ACC112 (cell line): ENCODE data around the gene CMKLR1.

Experiments used
- H2AFZ ChIP-seq: fragments of 200-600 bp; sonication (generic); one replicate; pipeline ENCODE4 v1.6.0; 2017; ENCODE audit warnings: antibody characterized with exemption, low read length; ENCODE audit not compliant: unreplicated experiment
- H3K27ac ChIP-seq: fragments of 200-600 bp; sonication (generic); 2 replicates; pipeline ENCODE4 v1.5.1; 2014; ENCODE audit warnings: low read depth, mild to moderate bottlenecking, antibody characterized with exemption, low read length, moderate library complexity
- H3K27me3 ChIP-seq: fragments of 200-600 bp; sonication (generic); 2 replicates; pipeline ENCODE4 v1.6.1; 2014; ENCODE audit warnings: mild to moderate bottlenecking, antibody characterized with exemption, low read length, moderate library complexity, mixed read lengths; ENCODE audit not compliant: insufficient read depth
- H3K36me3 ChIP-seq: fragments of 200-600 bp; sonication (generic); 2 replicates; pipeline ENCODE4 v1.6.1; 2016; ENCODE audit warnings: mild to moderate bottlenecking, antibody characterized with exemption, low read length, moderate library complexity, mixed read lengths; ENCODE audit not compliant: insufficient read depth
- H3K4me1 ChIP-seq: fragments of 200-600 bp; sonication (generic); one replicate; pipeline ENCODE4 v1.6.1; 2016; ENCODE audit warnings: low read length, mixed read lengths; ENCODE audit not compliant: insufficient read depth, unreplicated experiment, control insufficient read depth
- H3K4me3 ChIP-seq: fragments of 200-600 bp; sonication (generic); 2 replicates; pipeline ENCODE4 v1.5.1; 2014; ENCODE audit warnings: mild to moderate bottlenecking, low read depth, low read length
- H3K79me2 ChIP-seq: fragments of 200-600 bp; sonication (generic); one replicate; pipeline ENCODE4 v1.6.0; 2016; ENCODE audit warnings: low read length; ENCODE audit not compliant: control insufficient read depth, unreplicated experiment, insufficient read depth

Gene CMKLR1

DNA sequence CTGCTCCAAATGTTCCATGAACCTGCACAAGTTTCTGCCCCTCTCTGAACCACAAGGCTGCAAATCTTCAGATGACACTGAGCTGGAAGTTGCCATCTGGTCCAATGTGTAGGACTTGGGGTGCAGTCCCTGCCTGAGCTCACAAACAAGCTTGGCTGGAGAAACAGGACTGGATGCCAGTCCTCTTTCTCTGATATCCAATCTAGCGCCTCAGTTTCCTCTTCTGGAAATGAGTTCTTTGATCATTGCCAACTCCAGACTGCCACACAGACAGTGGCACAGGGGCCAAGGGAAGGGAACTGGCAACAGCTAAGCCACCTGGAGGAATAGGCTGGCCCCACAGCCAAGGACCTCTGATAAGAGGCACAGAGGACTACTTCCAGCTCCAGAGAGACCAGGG lies 15.5 kb downstream of the CMKLR1 start:
- no peak overlapping the region for H3K27ac ChIP-seq
- no peaks in the 10 kb centered on the region for H3K4me1 ChIP-seq
- no peak overlapping the region for H2AFZ ChIP-seq
- H3K36me3 ChIP-seq = no peaks in the 10 kb centered on the region
- 0 out of 2 replicates have a peak, but pooled peaks cover 3% of the 10 kb centered on the region for H3K27me3 ChIP-seq
- no peaks in the 10 kb centered on the region for H3K79me2 ChIP-seq
- no peak overlapping the region for H3K4me3 ChIP-seq

DNA sequence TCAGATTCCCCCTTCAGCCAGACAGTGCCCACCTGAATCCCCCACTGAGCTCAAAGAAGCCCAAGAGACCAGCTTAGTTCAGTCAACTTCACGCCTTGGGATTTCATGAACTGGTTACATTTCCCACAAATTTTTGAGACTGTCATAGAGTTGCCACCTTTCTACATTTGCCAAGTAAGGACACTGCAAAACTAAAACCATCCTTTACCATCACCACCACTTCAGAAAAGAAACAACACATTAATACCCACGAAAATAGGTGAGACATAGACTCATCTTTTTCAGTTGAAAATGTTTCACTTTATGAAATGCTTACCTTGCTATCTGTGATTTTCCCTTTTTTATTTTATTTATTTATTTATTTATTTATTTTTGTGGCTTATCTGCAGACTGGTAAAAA lies 16.1 kb downstream of the CMKLR1 start:
- Histone ChIP-seq H3K4me1 (no peaks in the 10 kb centered on the region), H2AFZ (no peak overlapping the region), H3K27me3 (0 out of 2 replicates have a peak, but pooled peaks cover 3% of the 10 kb centered on the region), H3K36me3 (no peaks in the 10 kb centered on the region), H3K4me3 (no peak overlapping the region), H3K79me2 (no peaks in the 10 kb centered on the region), H3K27ac (no peak overlapping the region)

DNA sequence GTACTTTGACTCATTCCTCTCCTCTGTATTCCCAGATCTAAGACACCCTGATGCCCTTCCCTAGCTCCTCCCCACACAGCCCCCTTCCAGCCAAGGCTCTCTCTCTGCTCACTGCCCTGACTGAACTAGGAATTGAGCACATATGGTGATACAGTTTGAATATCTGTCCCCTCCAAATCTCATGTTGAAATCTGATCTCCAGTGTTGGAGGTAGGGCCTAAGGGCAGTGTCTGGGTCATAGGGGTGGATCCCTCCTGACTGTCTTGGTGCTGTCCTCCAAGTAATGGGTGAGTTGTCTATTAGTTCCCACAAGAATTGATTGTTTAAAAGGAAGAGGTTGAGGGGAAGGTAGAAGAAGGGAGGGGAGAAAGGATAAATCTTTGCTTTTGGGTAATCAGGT lies 17.4 kb downstream of the CMKLR1 start:
- Histone ChIP-seq H3K27ac (no peak overlapping the region), H3K4me1 (no peaks in the 10 kb centered on the region), H2AFZ (no peak overlapping the region), H3K4me3 (no peak overlapping the region), H3K79me2 (no peaks in the 10 kb centered on the region), H3K36me3 (no peaks in the 10 kb centered on the region), H3K27me3 (0 out of 2 replicates have a peak, but pooled peaks cover 3% of the 10 kb centered on the region)

DNA sequence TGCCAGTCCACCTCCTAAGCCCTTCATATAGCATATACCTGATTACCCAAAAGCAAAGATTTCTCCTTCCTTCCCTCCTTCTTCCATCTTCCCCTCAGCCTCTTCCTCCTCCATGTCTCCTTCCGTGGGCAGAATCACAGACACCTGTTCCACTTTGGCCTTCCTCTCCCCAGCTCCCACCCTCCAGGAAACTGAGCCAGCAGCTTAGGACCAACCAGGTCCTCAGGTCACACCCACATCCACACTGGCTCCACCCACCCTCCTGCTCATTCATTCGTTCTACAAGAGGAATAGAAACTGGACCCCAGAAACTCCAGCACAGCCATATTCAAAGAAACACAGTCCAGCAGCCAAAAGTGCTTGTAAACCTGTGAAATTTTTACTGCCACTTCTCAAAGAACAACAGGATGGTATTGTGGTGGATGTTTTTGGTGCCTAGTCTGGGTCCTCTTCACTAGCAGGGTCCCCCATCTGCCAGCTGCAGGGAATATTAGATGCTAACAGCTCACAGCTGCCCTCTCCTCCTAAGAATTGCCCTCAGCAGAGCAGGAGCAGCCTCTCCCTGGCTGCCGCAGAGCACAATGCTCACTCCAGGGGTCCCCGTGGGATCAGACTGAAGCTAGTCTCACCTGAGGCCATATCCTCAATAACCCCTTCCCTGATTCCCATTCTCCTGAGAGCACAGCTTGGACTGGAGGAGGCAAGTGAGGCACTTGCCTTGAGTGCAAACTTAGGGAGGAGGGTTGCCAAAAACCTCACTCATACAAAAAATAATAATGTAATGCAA lies 18.4 kb downstream of the CMKLR1 start:
- H3K4me3 ChIP-seq = no peak overlapping the region
- no peaks in the 10 kb centered on the region for H3K36me3 ChIP-seq
- H3K27ac ChIP-seq = no peak overlapping the region
- no peak overlapping the region for H2AFZ ChIP-seq
- 0 out of 2 replicates have a peak, but pooled peaks cover 3% of the 10 kb centered on the region for H3K27me3 ChIP-seq
- H3K79me2 ChIP-seq = no peaks in the 10 kb centered on the region
- no peaks in the 10 kb centered on the region for H3K4me1 ChIP-seq

DNA sequence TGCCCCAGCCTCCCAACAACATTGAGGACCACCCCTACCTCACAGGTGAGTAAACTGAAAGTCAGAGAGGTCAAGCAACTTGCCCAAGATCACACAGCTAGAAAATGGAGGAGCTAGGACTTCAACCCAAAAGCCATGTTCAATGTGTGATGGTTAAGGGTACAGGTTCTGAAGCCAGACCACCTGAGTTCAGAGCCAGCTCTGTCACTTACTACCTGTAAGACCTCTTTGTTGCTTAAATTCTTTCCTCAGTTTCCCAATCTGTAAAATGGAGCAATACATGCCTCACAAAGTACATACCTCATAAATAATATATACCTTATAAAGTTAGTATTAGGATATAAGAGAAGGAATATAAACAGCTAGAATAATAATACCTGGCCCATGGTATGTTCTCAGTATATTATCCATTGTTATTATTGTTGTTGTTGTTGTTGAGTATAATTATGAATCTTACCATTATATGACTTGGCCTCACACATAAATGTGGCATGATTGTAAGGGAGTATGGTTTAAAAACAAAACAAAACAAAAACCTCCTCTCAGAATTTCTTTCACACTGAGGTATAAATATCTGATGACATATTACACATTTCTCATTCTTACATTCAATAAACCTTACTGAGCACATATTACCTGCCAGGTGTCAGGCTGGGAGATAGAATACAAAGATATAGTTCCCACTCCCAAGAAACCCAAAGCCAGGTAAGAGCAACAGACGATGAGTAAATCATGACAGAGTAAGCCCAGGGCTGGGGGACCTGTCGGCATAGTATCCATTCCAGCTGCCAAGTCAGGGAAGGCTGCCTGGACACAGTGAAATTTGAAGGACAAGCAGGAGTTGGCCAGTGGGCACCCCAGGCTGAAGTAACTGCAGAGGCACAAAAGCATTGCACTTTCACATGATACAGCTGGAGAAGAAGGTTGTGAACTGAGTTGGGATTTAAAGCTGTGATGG lies 19.6 kb downstream of the CMKLR1 start:
- Histone ChIP-seq H3K4me1 (no peaks in the 10 kb centered on the region), H2AFZ (no peak overlapping the region), H3K27ac (no peak overlapping the region), H3K4me3 (no peak overlapping the region), H3K36me3 (no peaks in the 10 kb centered on the region), H3K79me2 (no peaks in the 10 kb centered on the region), H3K27me3 (0 out of 2 replicates have a peak, but pooled peaks cover 3% of the 10 kb centered on the region)

DNA sequence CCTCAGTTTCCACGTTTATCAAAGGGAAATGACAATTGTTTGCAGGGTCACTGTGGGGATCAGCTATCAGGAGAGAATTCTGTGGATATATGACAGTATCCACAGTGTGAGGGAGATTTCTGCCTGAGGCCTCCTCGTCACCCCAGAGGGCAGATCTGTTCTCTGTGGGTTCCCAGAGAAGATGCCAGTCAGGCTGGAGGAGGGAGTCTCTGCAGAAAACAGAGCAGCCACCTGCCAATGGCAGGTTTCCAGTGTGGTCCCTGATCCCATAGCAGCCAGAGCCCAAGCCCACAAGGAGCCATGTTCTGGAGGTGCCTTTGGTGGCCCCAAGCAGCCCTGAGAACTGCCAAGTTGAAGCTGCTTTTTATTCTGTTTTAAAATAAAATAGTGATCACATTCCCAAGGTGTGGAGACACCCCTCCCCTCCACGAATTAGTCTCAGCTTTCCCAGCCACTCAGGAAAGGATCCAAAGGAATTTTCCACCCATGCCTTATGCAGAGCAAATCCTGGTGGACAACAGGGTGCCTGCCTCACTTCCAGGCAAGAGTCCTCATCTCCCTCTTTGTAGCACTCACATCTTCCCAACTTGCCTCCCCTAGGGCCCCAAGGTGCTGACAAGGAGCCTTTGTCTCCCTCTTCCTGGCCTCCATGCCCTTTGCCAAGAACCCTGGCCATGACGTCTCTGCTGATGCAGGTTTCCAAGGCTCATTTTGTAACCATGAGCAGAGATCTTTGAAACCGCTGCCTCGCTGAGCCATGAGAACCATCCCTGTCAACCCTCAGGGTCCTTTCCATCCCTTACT lies 20.4 kb downstream of the CMKLR1 start:
- Histone ChIP-seq H2AFZ (no peak overlapping the region), H3K27me3 (0 out of 2 replicates have a peak, but pooled peaks cover 3% of the 10 kb centered on the region), H3K36me3 (no peaks in the 10 kb centered on the region), H3K79me2 (no peaks in the 10 kb centered on the region), H3K27ac (no peak overlapping the region), H3K4me1 (peaks cover 5% of the 10 kb centered on the region), H3K4me3 (no peak overlapping the region)

DNA sequence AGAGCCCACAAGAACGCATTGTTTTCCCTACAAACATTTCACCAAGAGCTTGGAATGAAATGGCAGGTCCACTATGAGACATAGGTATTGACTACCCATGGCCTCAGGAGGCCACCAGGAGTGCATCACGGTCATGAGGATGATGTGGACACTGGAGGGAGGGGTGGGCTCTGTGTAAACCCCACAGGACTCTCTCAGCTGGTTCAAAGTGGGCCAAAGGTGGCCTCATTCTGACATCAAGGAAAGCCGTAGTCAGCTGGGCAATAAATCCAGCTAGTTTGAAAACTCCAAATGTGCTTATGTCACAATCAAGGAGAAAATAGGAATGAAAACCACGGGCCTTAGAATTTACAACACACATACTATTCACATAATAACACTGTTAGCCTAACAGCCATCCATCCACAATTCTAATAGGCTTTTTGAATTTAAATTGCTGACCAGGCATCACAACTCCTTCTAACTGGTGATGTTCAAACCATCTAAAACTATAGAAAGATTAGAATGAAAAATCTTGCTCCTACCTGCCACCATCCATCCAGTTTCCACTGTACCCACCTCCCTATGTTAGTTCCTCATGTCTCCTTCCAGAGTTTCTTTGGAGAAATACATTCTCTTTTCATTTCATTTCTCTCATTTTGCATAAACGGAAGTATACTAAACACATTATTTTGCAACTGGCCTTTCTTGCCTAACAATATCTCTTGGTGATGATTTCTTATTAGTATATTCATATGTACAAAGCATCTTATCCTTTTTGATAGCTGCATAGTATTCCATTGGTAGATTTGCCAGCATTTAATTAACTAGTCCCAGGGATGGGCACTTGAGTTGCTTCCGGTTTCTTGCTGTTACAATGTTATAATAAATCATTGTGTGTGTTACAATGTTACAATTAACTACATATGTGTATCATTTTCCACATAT lies 21.5 kb downstream of the CMKLR1 start:
- no peaks in the 10 kb centered on the region for H3K27me3 ChIP-seq
- no peak overlapping the region for H3K4me3 ChIP-seq
- no peaks in the 10 kb centered on the region for H3K36me3 ChIP-seq
- H3K79me2 ChIP-seq = no peaks in the 10 kb centered on the region
- no peak overlapping the region for H2AFZ ChIP-seq
- no peak overlapping the region for H3K27ac ChIP-seq
- H3K4me1 ChIP-seq = peaks cover 15% of the 10 kb centered on the region

DNA sequence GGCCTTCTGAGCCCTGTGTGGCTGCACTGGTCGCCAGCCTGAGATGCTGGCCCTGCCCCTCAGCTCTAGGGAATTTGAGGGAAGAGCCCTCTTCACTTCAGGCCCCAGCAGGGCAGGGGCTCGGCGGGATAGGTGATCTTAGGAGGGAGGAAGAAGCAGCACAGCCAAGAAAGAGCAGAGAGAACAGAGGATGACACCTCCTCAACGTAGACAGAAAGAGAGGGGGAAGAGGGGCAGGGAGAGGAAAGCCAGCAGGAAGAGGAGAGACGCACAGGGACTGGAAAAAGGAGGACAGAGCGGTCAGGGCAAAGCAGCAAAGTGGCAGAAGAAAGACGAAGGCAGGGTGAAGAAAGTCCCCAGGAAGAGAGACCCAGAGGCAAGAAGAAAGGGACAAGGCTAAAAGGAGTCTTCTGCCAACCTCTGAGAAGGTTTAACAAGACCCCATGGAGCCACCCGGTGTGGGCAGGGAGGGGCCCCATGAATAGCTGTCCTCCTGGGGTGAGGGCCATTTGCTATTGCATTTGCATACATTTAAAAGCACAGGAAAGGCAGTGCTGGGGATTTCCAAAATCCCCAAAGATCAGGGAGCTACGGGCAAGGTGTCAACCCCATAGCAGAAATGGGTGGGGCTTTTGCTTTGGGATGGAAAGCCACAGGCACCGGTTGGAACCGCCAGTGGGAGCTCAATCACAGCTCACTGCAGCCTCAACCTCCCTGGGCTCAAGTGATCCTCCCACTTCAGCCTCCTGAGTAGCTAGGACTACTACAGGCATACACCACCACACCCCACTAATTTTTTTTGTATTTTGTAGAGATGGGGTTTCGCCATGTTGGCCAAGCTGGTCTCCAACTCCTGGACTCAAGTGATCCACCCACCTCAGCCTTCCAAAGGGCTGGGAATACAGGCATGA lies 22.7 kb downstream of the CMKLR1 start:
- no peak overlapping the region for H3K27ac ChIP-seq

DNA sequence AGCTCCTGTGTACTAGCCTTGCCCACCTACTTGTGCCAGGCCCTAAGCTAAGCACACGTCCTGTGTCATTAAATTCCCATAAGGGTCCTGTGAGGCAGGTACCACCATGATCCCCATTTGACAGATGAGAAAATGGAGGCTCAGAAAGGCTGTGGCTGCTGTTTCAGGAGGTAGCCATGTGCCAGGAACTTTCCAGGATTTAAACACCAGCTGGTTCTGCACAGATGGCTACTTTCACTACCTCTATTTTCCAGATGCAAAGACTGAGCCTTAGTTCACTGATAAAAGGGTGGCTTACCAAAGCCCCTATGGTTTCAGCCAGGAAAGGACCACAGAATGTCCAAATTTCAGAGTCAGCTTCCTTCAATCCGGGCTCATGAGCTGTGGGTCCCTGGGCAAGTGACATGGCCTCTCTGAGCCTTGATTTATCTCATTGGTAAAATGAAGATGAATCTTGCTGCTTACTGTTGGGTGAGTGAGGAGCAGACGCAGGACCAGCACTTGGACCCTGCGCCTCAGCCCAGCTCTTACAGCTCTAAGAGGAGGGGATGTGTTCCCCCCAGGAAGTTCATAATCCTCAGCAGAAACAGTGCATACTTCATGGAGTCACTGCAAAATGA lies 23.5 kb downstream of the CMKLR1 start:
- Histone ChIP-seq H3K79me2 (no peaks in the 10 kb centered on the region), H3K36me3 (no peaks in the 10 kb centered on the region), H3K27me3 (no peaks in the 10 kb centered on the region), H3K4me3 (no peak overlapping the region), H3K27ac (no peak overlapping the region), H2AFZ (no peak overlapping the region), H3K4me1 (peaks cover 17% of the 10 kb centered on the region)

More for the DNA sequence above, 22.7 kb downstream of the CMKLR1 start:
- H3K4me1 ChIP-seq = peaks cover 17% of the 10 kb centered on the region
- no peaks in the 10 kb centered on the region for H3K27me3 ChIP-seq
- no peaks in the 10 kb centered on the region for H3K79me2 ChIP-seq
- H3K36me3 ChIP-seq = no peaks in the 10 kb centered on the region
- no peak overlapping the region for H3K4me3 ChIP-seq
- H2AFZ ChIP-seq = no peak overlapping the region
